GM12878 (cell line): ENCODE measurements around the gene GATAD2B. TPM values are rescaled to one million over a fixed set of nuclear protein-coding genes. Genes with fewer than 3 reads are reported as not detected.

Experiments
- ATAC-seq: fragments of 200-7000 bp; cut with Tn5 transposase; 3 replicates; pipeline ENCODE4 v1.9.1; 2020; ENCODE audit warnings: mild to moderate bottlenecking, moderate library complexity
- BruUV-seq: library from RNA; stranded (reverse); fragments of 400-500 nt; replicated peaks from 2 replicates; lab custom pipeline; 2021; lab: Mats Ljungman, UMichigan
- CTCF ChIA-PET: fragments of 300-600 bp; sonication (Branson Sonifier 250); formaldehyde crosslinking; extraction: SDS; loops from one replicate; lab custom pipeline; 2021; ENCODE audit warnings: inconsistent platforms; lab: Yijun Ruan, JAX
- POLR2A ChIA-PET: fragments of 350-600 bp; formaldehyde crosslinking; extraction: SDS; loops from one replicate; lab custom pipeline; 2021; ENCODE audit warnings: inconsistent platforms; lab: Charles Lee
- RAD21 ChIA-PET: fragments of 300-600 bp; sonication (Branson Sonifier 250); formaldehyde crosslinking; loops from one replicate; lab custom pipeline; 2023; ENCODE audit warnings: antibody characterized with exemption; ENCODE audit not compliant: unreplicated experiment; lab: Charles Lee
- SMC1A ChIA-PET: fragments of 300-600 bp; sonication (Branson Sonifier 250); formaldehyde crosslinking; loops from one replicate; lab custom pipeline; 2023; ENCODE audit not compliant: unreplicated experiment, uncharacterized antibody; lab: Charles Lee
- DNase-seq: peaks from one replicate; pipeline ENCODE4 v3.0.0-alpha.2; 2011; ENCODE audit warnings: low read depth, low spot score
- FAIRE-seq: peaks from 3 replicates; lab custom pipeline; 2011; peaks lifted over from hg19 to GRCh38; lab: Jason Lieb, UNC
- H2AFZ ChIP-seq: 2 replicates; pipeline ENCODE4 v1.6.0; 2011; ENCODE audit warnings: low read depth, low read length, control low read depth; ENCODE audit not compliant: control insufficient read depth
- H3K27ac ChIP-seq: 2 replicates; pipeline ENCODE4 v1.5.1; 2011; ENCODE audit warnings: control low read depth; ENCODE audit not compliant: control insufficient read depth, insufficient read depth
- H3K27me3 ChIP-seq, 2 experiments: replicated peaks in 1 of 2; 2 replicates each; pipeline versions ENCODE4 v1.6.0 to v1.6.1; 2011; ENCODE audit warnings: low read length in 1 of 2; ENCODE audit not compliant: control insufficient read depth in 2 of 2, insufficient read depth in 2 of 2
- H3K36me3 ChIP-seq, 2 experiments: 2 replicates each; pipeline ENCODE4 v1.5.1; 2011; ENCODE audit warnings: low read length in 1 of 2; ENCODE audit not compliant: control insufficient read depth in 2 of 2, insufficient read depth in 2 of 2
- H3K4me1 ChIP-seq: 2 replicates; pipeline ENCODE4 v1.6.1; 2011; ENCODE audit warnings: mild to moderate bottlenecking, low read length, moderate library complexity, mixed read lengths; ENCODE audit not compliant: control insufficient read depth, insufficient read depth
- H3K4me2 ChIP-seq: 2 replicates; pipeline ENCODE4 v1.6.0; 2011; ENCODE audit warnings: control low read depth; ENCODE audit not compliant: control insufficient read depth, insufficient read depth
- H3K4me3 ChIP-seq: fragments of 200-600 bp; sonication (generic); 2 replicates; pipeline ENCODE4 v1.5.1; 2016
- H3K79me2 ChIP-seq: 2 replicates; pipeline ENCODE4 v1.6.0; 2011; ENCODE audit warnings: low read length; ENCODE audit not compliant: control insufficient read depth, insufficient read depth
- H3K9ac ChIP-seq: 2 replicates; pipeline ENCODE4 v1.8.0; 2011; ENCODE audit warnings: low read length, control low read depth, mixed read lengths; ENCODE audit not compliant: control insufficient read depth, insufficient read depth
- H3K9me3 ChIP-seq: replicated peaks from 3 replicates; pipeline ENCODE4 v1.5.1; 2011; ENCODE audit warnings: mild to moderate bottlenecking, low read length; ENCODE audit not compliant: control insufficient read depth, insufficient read depth
- H4K20me1 ChIP-seq: 2 replicates; pipeline ENCODE4 v1.6.0; 2011; ENCODE audit not compliant: control insufficient read depth, insufficient read depth
- HDAC6 ChIP-seq: fragments of 200-600 bp; sonication (generic); IDR thresholded peaks from one replicate; pipeline ENCODE4 v1.8.0; 2017; ENCODE audit warnings: antibody characterized with exemption; ENCODE audit not compliant: unreplicated experiment
- HDGF ChIP-seq: fragments of 450-650 bp; IDR thresholded peaks from 2 replicates; pipeline ENCODE4 v1.6.1; 2016; ENCODE audit warnings: antibody characterized with exemption
- SMARCA5 ChIP-seq: fragments of 450-650 bp; IDR thresholded peaks from 2 replicates; pipeline ENCODE4 v1.6.1; 2017; ENCODE audit warnings: mild to moderate bottlenecking
- TCF7 ChIP-seq: IDR thresholded peaks from 2 replicates; pipeline ENCODE4 v1.6.1; 2014; ENCODE audit warnings: antibody characterized with exemption, borderline replicate concordance
- WGBS: methylation state at CpG from one replicate; pipeline ENCODE4 v1.1.6; 2016; ENCODE audit warnings: low lambda C conversion rate; ENCODE audit not compliant: insufficient replicate concordance, insufficient coverage; ENCODE audit errors: missing lambda C conversion rate; 5-methylcytosine and 5-hydroxymethylcytosine counted together
- in situ Hi-C: fragments of 300-500 bp; cut with MboI; formaldehyde crosslinking; loops from 9 replicates; pipeline ENCODE4 v1.14.3; 2018; ENCODE audit warnings: mixed read lengths
- intact Hi-C: fragments of 100-400 bp; cut with micrococcal nuclease; formaldehyde crosslinking; loops from one replicate; pipeline ENCODE4 v1.14.2; 2022; ENCODE audit not compliant: unreplicated experiment
- polyA plus RNA-seq, 11 experiments: library from polyadenylated mRNA; depleted of rRNA in 4 of 11; unstranded in 6 of 11; stranded (reverse) in 5 of 11; fragments of >200 nt; fragmentation: Nextera tagmentation in 4 of 11; fragmentation: Illumina TruSeq in 1 of 11; extraction: Ambion mirVana in 4 of 11; extraction: Trizol in 1 of 11; gene quantifications; 1 replicate in 1 of 11; 2 replicates in 10 of 11; pipeline versions ENCODE4 v1.2.1 to v1.2.3, GENCODE V29; 2011 to 2016; ENCODE audit warnings: inconsistent platforms in 2 of 11, missing spikeins in 2 of 11, low read depth in 1 of 11
- total RNA-seq, 4 experiments: library from RNA; depleted of rRNA in 3 of 4; stranded (reverse); fragments of >200 nt in 3 of 4; fragmentation: Illumina TruSeq in 1 of 4; extraction: Trizol in 1 of 4; gene quantifications; 2 replicates each; pipeline versions ENCODE4 v1.2.1 to v1.2.3, GENCODE V29; 2013 to 2021
- TF ChIP-seq, protein P1 (sequence below): fragments of 450-650 bp; IDR thresholded peaks from 2 replicates; pipeline ENCODE4 v1.6.1; 2017; ENCODE audit warnings: mild to moderate bottlenecking, low read depth, inconsistent platforms; ENCODE audit not compliant: poor library complexity, severe bottlenecking

GATAD2B gene
- total and polyA plus RNA-seq, 10 of the 15 experiments (the other 5 are each of a cell fraction or from before 2014, with no cell fraction given), result 2.4 to 63.1 (median 8.7) TPM

DNA sequence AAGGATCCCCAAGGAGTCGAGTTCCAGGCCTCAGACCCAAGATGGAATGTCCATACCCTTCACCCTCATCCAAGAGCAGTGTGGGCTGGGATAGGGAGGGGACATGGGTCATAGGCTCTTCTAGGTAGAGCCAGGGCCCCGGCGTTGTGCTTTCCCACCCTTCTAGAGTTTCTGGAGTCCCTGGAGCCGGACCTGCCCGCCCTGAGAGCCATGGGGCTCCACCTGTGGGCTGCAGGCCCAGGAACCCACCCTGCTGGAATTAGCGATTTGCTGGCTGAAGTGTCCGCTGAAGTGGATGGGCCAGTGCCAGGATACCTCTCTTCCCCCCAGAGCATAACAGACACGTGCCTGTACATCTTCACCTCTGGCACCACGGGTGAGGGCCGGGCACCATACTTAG, 146.4 kb downstream of the GATAD2B start:
- Histone ChIP-seq H3K4me3 (peak overlapping the region; percentile 81), H3K4me1 (peaks cover 3% of the 10 kb centered on the region), H2AFZ (peak overlapping the region; percentile 81), H3K79me2 (no peaks in the 10 kb centered on the region), H3K27ac (no peak overlapping the region), H3K27me3 (no peaks in the 10 kb centered on the region), H3K9me3 (no peaks in the 10 kb centered on the region), H3K9ac (peak overlapping the region; percentile 49; the same call in 1 of the 2 replicates), H3K4me2 (peak overlapping the region; percentile 87), H3K36me3 (peaks cover 7 to 18% of the 10 kb centered on the region in 2 experiments), H4K20me1 (no peaks in the 10 kb centered on the region)
- no TSS peak for BruUV-seq
- ATAC-seq, result no peak
- CTCF ChIA-PET, result interaction anchor here (0.6 to 1.2 kb wide), 3 partner anchors 20 to 211 kb away, joined by 3 to 4 read pairs (median 3); no protein-coding TSS in a partner anchor
- TF ChIP-seq, protein P1, sequence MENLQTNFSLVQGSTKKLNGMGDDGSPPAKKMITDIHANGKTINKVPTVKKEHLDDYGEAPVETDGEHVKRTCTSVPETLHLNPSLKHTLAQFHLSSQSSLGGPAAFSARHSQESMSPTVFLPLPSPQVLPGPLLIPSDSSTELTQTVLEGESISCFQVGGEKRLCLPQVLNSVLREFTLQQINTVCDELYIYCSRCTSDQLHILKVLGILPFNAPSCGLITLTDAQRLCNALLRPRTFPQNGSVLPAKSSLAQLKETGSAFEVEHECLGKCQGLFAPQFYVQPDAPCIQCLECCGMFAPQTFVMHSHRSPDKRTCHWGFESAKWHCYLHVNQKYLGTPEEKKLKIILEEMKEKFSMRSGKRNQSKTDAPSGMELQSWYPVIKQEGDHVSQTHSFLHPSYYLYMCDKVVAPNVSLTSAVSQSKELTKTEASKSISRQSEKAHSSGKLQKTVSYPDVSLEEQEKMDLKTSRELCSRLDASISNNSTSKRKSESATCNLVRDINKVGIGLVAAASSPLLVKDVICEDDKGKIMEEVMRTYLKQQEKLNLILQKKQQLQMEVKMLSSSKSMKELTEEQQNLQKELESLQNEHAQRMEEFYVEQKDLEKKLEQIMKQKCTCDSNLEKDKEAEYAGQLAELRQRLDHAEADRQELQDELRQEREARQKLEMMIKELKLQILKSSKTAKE, result no peak
- TF ChIP-seq HDAC6 (no peak), HDGF (no peak), TCF7 (no peak), SMARCA5 (no peak)
- DNase-seq, result no peak
- RAD21 ChIA-PET, result interaction anchor here (1.1 to 1.9 kb wide), 5 partner anchors 15 to 211 kb away, joined by 3 to 5 read pairs (median 4); partner anchors contain the start of gene INTS3
- intact Hi-C loops (no loop called here), in situ Hi-C loops (no loop called here)
- WGBS, result 80% methylated on average over 10 of the region's 10 CpGs
- no peak for FAIRE-seq
- POLR2A ChIA-PET, result interaction anchor here (0.6 to 1.6 kb wide), 3 partner anchors 12 to 438 kb away, joined by 3 read pairs; no protein-coding TSS in a partner anchor
- SMC1A ChIA-PET, result interaction anchor here (0.6 kb wide), 1 partner anchor 21 kb away, joined by 3 read pairs; no protein-coding TSS in a partner anchor
